H1 (cell line): ENCODE data around the gene MED23.

Experiments used
- EZH2 ChIP-seq: fragments of 200-600 bp; sonication (generic); IDR thresholded peaks from 2 replicates; pipeline ENCODE4 v1.7.1; 2012; ENCODE audit warnings: low read depth, mild to moderate bottlenecking, moderate library complexity, low read length, inconsistent platforms; ENCODE audit not compliant: severe bottlenecking
- POLR2A ChIP-seq, 2 experiments: IDR thresholded peaks; 1 replicate in 1 of 2; 2 replicates in 1 of 2; pipeline ENCODE4 v1.6.1; 2011; ENCODE audit warnings: low read depth in 2 of 2, low read length in 2 of 2, mild to moderate bottlenecking in 2 of 2; ENCODE audit errors: control extremely low read depth in 1 of 2
- RBBP5 ChIP-seq: IDR thresholded peaks from 2 replicates; pipeline ENCODE4 v1.7.1; 2012; ENCODE audit warnings: low read depth, mild to moderate bottlenecking, inconsistent platforms, low read length, moderate library complexity, borderline replicate concordance
- YY1 ChIP-seq: IDR thresholded peaks from 2 replicates; pipeline ENCODE4 v1.6.1; 2011; ENCODE audit warnings: low read depth, mild to moderate bottlenecking, low read length
- ZNF274 ChIP-seq: IDR thresholded peaks from 2 replicates; pipeline ENCODE4 v1.7.0; 2012; ENCODE audit warnings: low read length, borderline replicate concordance; ENCODE audit errors: extremely low read depth
- TF ChIP-seq, protein P1 (sequence below), 3 experiments: IDR thresholded peaks; 1 replicate in 2 of 3; 2 replicates in 1 of 3; pipeline versions ENCODE4 v1.5.1 to v1.6.1; 2011; ENCODE audit warnings: low read length in 3 of 3, mild to moderate bottlenecking in 3 of 3, inconsistent platforms in 2 of 3, low read depth in 1 of 3, moderate library complexity in 1 of 3; ENCODE audit not compliant: insufficient read depth in 1 of 3; ENCODE audit errors: control extremely low read depth in 1 of 3

DNA sequence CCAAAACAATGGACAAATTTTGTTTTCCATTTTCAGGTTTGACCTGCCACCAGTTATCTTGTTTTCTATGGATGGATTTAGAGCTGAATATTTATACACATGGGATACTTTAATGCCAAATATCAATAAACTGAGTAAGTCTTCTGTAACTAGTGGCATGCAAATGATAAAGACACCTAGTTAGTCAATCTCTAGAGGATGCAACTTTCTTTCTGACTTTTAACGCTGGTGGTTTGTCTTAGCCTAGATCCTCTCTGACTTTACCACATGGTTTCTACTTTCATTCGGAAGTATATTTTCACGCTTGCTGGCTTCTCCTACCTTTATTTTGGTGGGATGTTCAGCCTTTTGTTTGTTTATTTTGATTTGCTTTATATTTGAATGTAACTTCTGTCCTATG, 30.2 kb upstream of the MED23 start:
- TF ChIP-seq ZNF274, result no peak
- TF ChIP-seq, protein P1, sequence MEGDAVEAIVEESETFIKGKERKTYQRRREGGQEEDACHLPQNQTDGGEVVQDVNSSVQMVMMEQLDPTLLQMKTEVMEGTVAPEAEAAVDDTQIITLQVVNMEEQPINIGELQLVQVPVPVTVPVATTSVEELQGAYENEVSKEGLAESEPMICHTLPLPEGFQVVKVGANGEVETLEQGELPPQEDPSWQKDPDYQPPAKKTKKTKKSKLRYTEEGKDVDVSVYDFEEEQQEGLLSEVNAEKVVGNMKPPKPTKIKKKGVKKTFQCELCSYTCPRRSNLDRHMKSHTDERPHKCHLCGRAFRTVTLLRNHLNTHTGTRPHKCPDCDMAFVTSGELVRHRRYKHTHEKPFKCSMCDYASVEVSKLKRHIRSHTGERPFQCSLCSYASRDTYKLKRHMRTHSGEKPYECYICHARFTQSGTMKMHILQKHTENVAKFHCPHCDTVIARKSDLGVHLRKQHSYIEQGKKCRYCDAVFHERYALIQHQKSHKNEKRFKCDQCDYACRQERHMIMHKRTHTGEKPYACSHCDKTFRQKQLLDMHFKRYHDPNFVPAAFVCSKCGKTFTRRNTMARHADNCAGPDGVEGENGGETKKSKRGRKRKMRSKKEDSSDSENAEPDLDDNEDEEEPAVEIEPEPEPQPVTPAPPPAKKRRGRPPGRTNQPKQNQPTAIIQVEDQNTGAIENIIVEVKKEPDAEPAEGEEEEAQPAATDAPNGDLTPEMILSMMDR (IDR thresholded peaks at IDR 0.05; ENCODE audit: control extremely low read depth in 1 of 3, insufficient read depth in 1 of 3, low read depth in 1 of 3, low read length in 3 of 3), result no peak
- no peak for TF ChIP-seq YY1
- no peak for TF ChIP-seq RBBP5
- TF ChIP-seq EZH2, result no peak
- TF ChIP-seq POLR2A (IDR thresholded peaks at IDR 0.05; ENCODE audit: control extremely low read depth in 1 of 2, low read depth in 2 of 2, low read length in 2 of 2), result no peak
